MCF 10A (cell line): ENCODE data around the gene NEK1. TPM values are rescaled to one million over a fixed set of nuclear protein-coding genes. Genes with fewer than 3 reads are reported as not detected.

Source experiments
- BruUV-seq: library from RNA; stranded (reverse); fragments of 400-500 nt; replicated peaks from 2 replicates; lab custom pipeline; 2021; lab: Mats Ljungman, UMichigan
- CTCF ChIA-PET: fragments of 300-600 bp; sonication (Branson Sonifier 250); formaldehyde crosslinking; extraction: SDS; loops from one replicate; lab custom pipeline; 2021; ENCODE audit warnings: antibody characterized with exemption, inconsistent platforms; lab: Yijun Ruan, JAX
- POLR2A ChIA-PET: fragments of 300-600, 350-650 bp; sonication (Branson Sonifier 250); formaldehyde crosslinking; extraction: SDS; loops from one replicate; lab custom pipeline; 2020; ENCODE audit warnings: antibody characterized with exemption, inconsistent platforms; lab: Yijun Ruan, JAX
- DNase-seq: peaks from one replicate; pipeline ENCODE4 v3.0.0-alpha.2; 2018; ENCODE audit not compliant: unreplicated experiment
- H3K27ac Mint-ChIP-seq: one replicate; pipeline ENCODE4 v1.8.0; 2022; ENCODE audit warnings: mild to moderate bottlenecking, low read depth, mixed read lengths; ENCODE audit not compliant: unreplicated experiment
- H3K27me3 Mint-ChIP-seq: one replicate; pipeline ENCODE4 v1.8.0; 2022; ENCODE audit warnings: mixed read lengths; ENCODE audit not compliant: insufficient read depth, unreplicated experiment
- H3K36me3 Mint-ChIP-seq: one replicate; pipeline ENCODE4 v1.8.0; 2022; ENCODE audit warnings: mild to moderate bottlenecking, moderate library complexity, mixed read lengths; ENCODE audit not compliant: insufficient read depth, unreplicated experiment
- H3K4me1 Mint-ChIP-seq: one replicate; pipeline ENCODE4 v1.8.0; 2022; ENCODE audit warnings: mixed read lengths; ENCODE audit not compliant: insufficient read depth, unreplicated experiment
- H3K4me3 Mint-ChIP-seq: one replicate; pipeline ENCODE4 v1.8.0; 2022; ENCODE audit warnings: mild to moderate bottlenecking, moderate library complexity, mixed read lengths; ENCODE audit not compliant: unreplicated experiment
- H3K9me3 Mint-ChIP-seq: one replicate; pipeline ENCODE4 v1.8.0; 2022; ENCODE audit warnings: mixed read lengths; ENCODE audit not compliant: unreplicated experiment
- CTCF ChIP-seq: fragments of 200-600 bp; IDR thresholded peaks from one replicate; pipeline ENCODE4 v1.8.0; 2022; ENCODE audit warnings: antibody characterized with exemption, mild to moderate bottlenecking; ENCODE audit not compliant: unreplicated experiment
- intact Hi-C: fragments of 100-400 bp; cut with micrococcal nuclease; formaldehyde crosslinking; loops from 2 replicates; pipeline ENCODE4 v1.14.1; 2022
- total RNA-seq: library from RNA; stranded (reverse); gene quantifications from 2 replicates; pipeline ENCODE4 v1.2.3, GENCODE V29; 2022

Gene NEK1
- total RNA-seq, 1 experiment from 2014 or later = 15.5 TPM

GRCh38 chr4:169594560-169595195, 17.7 kb downstream of the NEK1 start:
- CTCF ChIA-PET = interaction anchor here (0.7 to 1.1 kb wide), 3 partner anchors 9 to 46 kb away, joined by 3 to 4 read pairs (median 3); no protein-coding TSS in a partner anchor
- no TSS peak for BruUV-seq
- no peak overlapping the region for H3K4me3 Mint-ChIP-seq

GRCh38 chr4:169593050-169593560, 19.3 kb downstream of the NEK1 start:
- CTCF ChIA-PET = interaction anchor here (0.6 kb wide), 1 partner anchor 420 kb away, joined by 3 read pairs; no protein-coding TSS in a partner anchor
- BruUV-seq = no TSS peak
- no peak for TF ChIP-seq CTCF
- intact Hi-C loops = no loop called here
- Mint-ChIP-seq H3K4me1 (no peaks in the 10 kb centered on the region), H3K27me3 (no peaks in the 10 kb centered on the region), H3K36me3 (peaks cover 41% of the 10 kb centered on the region), H3K27ac (no peak overlapping the region), H3K4me3 (no peak overlapping the region), H3K9me3 (no peaks in the 10 kb centered on the region)
- no peak for DNase-seq
- POLR2A ChIA-PET = interaction anchor here (1.2 kb wide), 1 partner anchor 27 kb away, joined by 6 read pairs; no protein-coding TSS in a partner anchor

More at GRCh38 chr4:169594560-169595195, 17.7 kb downstream of the NEK1 start:
- intact Hi-C loops = no loop called here
- Mint-ChIP-seq H3K36me3 (peaks cover 45% of the 10 kb centered on the region), H3K27me3 (no peaks in the 10 kb centered on the region), H3K4me1 (no peaks in the 10 kb centered on the region), H3K9me3 (no peaks in the 10 kb centered on the region), H3K27ac (no peak overlapping the region)
- POLR2A ChIA-PET = interaction anchor here (0.8 to 0.9 kb wide), 2 partner anchors 12 to 1197 kb away, joined by 3 read pairs; no protein-coding TSS in a partner anchor
- no peak for DNase-seq
- TF ChIP-seq CTCF = no peak

GRCh38 chr4:169583563-169583962, 28.8 kb downstream of the NEK1 start:
- Mint-ChIP-seq H3K4me1 (no peaks in the 10 kb centered on the region), H3K27ac (no peak overlapping the region), H3K9me3 (no peaks in the 10 kb centered on the region), H3K27me3 (no peaks in the 10 kb centered on the region), H3K4me3 (no peak overlapping the region), H3K36me3 (peaks cover 14% of the 10 kb centered on the region)
- ChIA-PET POLR2A (interaction anchor here (0.9 kb wide), 1 partner anchor 11 kb away, joined by 3 read pairs; no protein-coding TSS in a partner anchor), CTCF (interaction anchor here (0.6 to 1.1 kb wide), 2 partner anchors 16 to 107 kb away, joined by 3 to 6 read pairs; no protein-coding TSS in a partner anchor)
- intact Hi-C loops = no loop called here
- BruUV-seq = no TSS peak
- DNase-seq = no peak
- no peak for TF ChIP-seq CTCF

- Mint-ChIP-seq H3K9me3 (no peaks in the 10 kb centered on the region), H3K27ac (no peak overlapping the region), H3K4me1 (no peaks in the 10 kb centered on the region), H3K36me3 (peaks cover 14% of the 10 kb centered on the region), H3K4me3 (no peak overlapping the region), H3K27me3 (no peaks in the 10 kb centered on the region)
- intact Hi-C loops = no loop called here
- no TSS peak for BruUV-seq
- CTCF ChIA-PET = interaction anchor here (0.6 to 0.8 kb wide), 3 partner anchors 444 to 1513 kb away, joined by 3 to 9 read pairs (median 3); no protein-coding TSS in a partner anchor
- no peak for TF ChIP-seq CTCF
- DNase-seq = no peak
- POLR2A ChIA-PET = interaction anchor here (0.9 kb wide), 1 partner anchor 12 kb away, joined by 3 read pairs; no protein-coding TSS in a partner anchor
These were observed 29.7 kb downstream of the NEK1 start for GRCh38 chr4:169582706-169583105.
